Umbilical cord (tissue), 2 donors: ENCODE measurements around the gene NGB. TPM values are rescaled to one million over a fixed set of nuclear protein-coding genes. Genes with fewer than 3 reads are reported as not detected.

Experiments
- DNase-seq: peaks from one replicate; pipeline ENCODE4 v3.0.0-alpha.2; 2015; ENCODE audit warnings: low spot score
- total RNA-seq: library from RNA; depleted of rRNA; stranded (reverse); fragments of >200 nt; gene quantifications from one replicate; pipeline ENCODE4 v1.2.3, GENCODE V29; 2014; ENCODE audit warnings: low replicate concordance; ENCODE audit not compliant: insufficient read depth

Gene NGB
- total RNA-seq, 1 donor from 2014 or later, result not detected

DNA sequence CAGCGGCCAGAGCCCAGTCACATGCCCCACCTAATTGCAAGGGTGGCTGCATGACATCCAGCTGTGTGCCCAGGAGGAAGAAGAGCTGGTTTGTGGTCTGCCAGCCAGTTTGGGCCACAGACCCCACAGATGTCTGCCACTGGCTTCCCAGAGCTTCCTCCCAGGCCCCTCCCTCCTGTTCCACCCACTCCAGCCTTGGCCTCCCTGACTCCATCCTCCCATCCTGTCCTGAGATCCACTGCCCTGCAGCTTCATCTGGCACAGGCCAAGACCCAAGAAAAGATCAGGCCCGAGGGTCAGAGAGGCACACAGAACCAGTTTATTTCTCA lies 5.9 kb downstream of the NGB start:
- DNase-seq, result no peak

DNA sequence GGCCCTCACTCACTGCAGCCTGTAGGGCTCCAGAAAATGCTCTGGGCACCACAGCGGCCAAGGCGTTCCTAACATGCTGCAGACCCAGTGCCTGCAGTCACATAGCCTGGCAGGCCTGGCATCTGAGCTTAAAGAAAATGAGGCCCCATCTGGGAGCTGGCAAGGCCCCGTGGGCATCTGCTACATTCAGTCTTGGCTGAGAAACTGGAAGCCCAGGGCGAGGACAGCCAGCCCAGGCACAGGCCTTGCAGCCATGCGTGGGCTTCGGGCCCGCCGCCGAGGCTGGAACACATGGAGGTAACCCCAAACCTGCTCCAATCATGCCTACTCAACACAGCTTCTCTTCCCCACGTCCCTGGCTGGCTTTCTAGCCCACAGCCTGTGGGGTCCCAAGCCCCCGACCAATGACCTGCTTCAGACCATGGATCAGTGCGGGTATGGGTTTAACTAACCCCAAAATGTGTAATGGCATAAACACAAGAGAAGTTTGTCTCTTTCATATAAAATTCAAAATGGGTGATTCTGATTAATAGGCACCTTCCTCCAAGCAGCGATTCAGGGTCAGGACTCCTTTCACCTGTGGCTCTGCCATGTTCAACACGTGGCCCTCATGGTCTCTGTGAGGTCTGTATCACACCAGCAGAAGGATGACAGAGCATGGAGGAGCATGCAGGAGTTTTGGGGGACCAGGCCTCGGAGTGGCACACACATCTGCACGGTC lies 6.4 kb downstream of the NGB start:
- DNase-seq, result no peak

DNA sequence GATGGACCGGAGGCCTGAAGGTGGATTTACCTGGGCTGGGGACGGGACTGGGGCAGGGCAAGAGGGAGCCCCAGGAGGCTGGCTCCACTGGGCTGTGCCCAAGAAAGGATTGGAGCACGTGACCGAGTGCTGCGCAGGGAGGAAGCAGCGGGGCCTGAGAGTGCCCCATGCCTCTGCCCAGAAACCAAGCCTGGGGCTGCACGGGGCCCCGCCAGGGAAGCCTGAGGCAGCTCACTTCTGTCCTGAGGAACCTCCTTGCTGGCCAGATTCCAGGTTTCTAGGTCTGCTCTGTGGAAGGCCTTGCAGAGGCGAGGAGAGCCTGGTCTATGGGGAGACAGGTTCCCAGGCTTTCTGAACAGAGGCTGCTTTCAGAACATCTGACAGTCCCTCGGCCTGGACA lies 10.4 kb downstream of the NGB start:
- peak; percentile 81 for DNase-seq

DNA sequence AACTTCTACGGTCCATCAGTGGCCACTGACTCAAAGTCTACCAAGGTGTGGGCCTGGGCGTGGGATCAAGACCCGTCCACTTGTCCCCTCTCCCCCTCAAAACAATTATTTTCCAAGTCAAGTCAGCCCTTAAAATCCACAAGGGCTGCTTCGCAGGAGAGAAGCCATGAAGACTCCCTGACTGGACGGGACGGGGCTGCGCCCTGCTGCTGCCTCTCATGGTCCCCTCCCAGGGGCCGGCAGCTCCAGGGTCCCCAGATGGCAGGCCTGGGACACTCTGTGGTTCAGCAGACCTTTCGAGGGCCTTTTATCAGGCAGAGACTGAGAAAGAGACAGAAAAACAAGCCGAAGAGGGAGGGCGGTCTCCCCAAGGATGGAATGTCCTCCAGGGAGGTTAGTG lies 10.8 kb downstream of the NGB start:
- no peak for DNase-seq

DNA sequence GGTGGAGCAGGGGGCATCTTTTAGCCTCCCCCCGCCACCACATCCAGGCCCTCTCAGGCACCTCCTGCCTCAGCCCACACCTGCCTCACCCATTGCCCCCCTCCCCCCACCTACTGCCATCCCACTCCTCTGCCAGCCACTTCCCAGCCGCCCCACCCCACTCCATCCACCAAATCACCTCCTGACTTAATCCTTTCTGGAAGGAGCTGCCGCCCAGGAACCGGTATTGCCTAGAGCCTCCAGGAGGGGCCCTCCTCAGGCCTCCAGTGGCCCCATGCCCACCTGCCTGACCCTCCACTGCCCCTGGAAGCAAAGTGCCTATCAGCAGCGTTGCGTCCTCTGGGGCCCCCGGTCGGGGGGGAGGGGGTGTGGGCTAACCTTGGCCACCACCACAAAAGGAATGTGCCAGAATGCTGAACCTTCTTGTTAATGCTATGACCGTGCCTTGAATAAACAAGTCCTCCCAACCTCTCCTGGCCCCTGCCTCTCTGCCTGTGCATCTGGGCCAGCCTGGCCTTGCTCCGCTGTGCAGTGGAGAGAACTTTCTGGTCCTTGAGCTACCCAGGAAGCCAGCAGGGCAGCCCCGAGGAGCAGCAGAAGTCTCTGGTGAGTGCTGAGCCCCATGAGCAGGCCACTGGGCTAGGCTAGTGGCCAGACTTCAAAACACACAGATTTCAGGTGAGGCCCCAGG lies 11.8 kb downstream of the NGB start:
- no peak for DNase-seq

DNA sequence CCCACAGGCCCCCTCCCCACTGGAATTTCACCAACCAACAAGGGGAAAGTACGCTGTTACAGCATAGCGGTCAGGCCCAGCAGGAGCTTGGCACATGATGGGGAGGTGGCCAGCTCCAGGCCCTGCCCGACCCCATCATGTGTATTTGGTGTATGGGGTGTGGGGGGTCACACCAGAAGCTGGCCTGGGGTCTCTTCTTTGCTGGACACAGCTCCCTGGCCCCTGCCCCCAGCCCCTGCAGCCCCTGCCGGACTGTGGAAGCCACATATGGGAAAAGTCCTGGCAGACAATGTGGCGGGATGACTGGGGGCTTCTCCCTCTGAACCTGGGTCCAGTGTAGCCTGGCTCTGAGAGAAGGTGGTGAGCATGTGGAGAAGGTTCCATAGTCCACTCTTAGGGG lies 12.4 kb downstream of the NGB start:
- no peak for DNase-seq

DNA sequence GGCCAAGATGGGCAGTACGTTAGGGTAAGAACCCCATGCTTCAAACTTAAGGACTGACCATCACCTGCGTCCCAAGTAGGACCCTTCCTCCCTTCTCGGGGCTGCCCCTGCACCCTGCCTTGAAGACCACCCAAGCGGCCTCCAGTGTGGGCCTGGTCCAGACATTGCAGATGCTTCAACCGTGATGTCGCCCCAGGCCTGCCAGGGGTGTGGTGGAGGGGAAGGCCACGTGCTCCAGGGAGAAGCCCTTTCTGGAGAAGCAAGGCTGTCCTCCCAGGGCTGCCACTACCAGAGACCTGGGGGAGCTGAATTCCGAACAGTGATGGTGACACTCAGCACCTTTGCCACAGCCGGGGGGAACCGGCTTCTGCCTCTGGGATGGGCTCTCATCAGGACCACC lies 13.3 kb downstream of the NGB start:
- no peak for DNase-seq

DNA sequence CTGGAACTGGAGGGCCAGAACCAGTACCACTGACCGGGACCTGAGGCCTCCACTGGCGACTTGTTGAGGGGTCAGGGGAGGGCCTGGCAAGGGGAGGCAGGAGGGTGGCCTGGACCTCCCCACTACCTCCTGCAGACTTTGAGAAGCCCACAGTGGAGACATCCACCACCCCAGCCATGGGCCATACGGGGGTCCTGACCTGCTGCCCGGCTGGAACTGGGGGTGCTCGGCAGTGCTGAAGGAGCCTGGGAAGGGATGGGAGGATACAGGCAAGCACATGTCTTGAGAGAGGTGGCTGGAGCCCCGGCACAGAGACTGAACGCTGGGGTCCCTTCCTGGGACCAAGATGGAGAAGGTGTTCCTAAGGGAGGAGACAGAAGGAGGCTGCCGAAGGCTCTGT lies 14.3 kb downstream of the NGB start:
- no peak for DNase-seq

DNA sequence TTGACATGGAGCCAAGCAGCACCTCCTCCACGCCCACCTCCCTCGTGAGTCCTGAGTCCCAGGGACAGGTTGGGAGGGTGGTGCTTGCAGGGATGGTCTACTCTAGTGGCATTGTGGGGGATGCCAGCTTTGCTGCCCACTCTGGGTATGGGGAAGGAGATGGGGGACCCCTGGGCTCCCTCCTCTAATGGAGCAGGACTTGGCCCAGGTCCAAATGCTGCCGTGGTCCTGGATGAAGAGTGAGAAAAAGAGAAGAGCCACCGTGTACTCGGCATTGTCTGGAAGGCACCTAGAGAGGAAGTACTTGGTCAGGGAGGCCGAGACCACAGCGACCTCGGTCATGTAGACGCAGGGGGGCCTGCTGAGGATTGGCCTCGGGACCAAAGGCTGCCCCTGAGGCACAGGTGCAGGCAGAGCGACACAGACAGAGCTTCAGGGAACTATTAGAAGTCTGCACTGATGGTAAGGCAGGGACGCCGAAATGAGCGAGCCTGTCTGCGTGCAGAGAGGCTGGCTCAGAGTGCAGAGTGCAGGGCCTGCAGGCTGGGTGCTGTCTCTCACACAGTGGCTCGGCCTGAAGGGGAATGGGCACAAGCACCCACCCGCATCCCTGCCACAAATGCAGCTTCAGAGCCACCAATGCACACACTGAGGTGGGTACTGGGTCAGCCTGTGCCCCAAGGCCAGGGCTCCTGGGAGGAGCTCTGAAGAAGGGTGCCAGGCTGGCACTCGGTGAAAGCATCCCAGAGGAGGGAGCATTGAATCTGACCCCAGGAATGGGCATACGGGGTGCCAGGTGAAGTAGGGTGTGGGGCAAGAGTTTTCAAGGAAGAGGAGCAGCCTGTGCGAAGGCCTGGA lies 17.4 kb downstream of the NGB start:
- no peak for DNase-seq

DNA sequence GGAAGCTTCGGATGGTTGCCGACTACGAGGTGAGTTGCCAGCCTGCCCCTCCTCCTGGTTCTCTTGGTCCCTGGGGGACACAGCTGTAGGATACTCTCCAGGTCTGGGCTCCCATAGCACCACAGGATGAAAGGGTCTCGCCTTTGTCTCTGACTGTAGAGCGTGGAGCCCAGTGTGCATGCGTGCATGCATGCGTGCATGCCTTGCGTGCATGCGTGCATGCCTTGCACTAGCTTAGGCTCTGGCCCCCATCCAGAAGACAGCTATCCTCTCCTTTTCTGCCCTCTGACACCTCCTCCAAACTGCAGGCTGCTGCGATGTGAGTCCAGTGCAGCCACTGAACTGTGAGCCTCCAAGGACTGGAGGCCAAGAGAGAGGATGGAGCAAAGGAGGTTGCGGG lies 19.1 kb downstream of the NGB start:
- DNase-seq, result no peak

DNA sequence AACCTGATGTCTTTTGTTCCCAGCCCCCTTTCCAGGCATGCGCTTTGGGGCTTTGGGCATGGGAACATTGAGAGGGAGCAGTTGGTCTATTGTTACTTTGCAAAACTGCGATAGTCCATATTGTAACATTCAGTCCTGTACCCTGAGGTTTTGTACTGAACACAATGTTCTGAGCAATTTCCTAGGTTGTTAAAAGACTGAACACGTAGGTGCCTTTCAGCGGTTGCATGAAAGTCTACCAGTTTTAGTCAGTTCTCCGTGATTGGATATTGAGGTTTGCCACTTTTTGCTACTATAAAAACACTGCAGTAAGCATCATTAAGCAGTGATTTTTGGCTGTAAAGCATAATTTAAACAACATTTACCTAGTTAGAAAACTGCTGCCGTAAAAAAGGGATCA lies 20.1 kb downstream of the NGB start:
- DNase-seq, result no peak

DNA sequence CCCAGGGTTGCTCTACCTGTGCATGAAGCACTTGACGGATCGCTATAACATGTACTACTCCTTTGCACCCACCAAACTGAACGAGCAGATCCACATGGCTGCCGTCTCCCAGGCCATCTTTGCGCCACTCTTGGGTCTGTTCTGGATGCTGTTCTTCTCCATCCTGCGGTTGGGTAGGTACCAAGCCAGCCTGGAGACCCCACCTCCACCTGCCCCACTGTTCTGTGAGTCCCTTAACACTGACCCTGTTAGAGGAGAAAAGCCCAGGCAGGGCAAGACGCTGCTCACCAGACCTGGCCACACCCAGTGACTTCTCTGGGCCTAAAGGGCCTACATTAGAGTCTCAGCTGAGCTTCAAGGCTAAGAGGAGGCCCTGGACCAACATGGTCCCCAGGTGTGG lies 21.7 kb downstream of the NGB start:
- no peak for DNase-seq

DNA sequence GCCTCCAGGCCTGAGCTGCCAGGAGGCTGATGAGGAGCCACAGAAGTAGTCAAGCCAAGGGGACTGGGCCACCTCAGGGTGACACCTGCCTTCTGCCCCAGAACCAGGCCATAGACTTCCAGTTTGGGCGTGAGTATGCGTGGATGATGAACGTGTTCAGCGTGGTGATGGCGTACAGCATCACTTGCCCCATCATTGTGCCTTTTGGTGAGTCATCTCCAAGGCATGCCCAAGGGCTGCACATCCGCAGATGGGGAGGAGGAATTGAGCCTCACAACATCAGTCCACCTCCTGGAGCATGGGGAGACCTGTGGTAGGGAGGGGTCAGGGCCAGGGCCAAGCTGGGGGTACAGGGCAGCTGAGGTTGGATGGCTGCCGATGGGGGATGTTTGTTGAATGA lies 22.3 kb downstream of the NGB start:
- DNase-seq, result no peak

DNA sequence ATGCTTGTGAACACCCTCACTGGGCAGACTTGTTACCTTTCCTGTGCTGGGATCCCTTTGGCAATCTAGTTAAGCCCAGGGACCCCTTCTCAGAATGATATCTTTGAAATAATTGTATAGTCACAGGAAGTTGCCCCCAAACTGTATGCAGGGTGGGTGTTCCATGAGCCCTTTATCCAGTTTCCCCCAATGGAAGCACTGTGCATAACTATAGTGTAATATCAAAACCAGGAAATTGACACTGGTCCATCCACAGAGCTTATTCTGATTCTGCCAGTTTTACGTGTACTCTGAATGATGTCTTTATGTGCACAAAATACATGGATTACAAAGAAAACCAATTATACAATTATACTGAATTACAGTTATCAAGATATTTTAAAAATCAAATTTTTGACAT lies 24.2 kb downstream of the NGB start:
- no peak for DNase-seq

DNA sequence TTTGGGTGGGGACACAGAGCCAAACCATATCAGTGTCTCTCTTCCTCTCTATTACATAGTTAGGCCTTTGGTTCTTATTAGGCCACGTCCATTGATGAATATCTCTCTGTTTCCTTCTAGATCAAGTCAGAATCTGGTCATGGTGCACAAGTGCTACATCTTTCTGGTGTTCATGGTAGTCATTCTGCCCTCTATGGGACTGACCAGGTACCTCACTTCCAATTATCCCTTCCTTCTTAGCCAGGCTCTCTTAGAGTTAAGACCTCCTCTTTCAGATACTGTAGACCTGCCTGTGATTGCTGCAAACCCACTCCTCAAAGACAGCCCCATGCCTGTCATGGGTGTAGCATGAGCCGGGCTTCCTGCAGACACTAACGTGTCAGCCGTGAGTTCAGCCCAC lies 25.2 kb downstream of the NGB start:
- DNase-seq, result no peak

DNA sequence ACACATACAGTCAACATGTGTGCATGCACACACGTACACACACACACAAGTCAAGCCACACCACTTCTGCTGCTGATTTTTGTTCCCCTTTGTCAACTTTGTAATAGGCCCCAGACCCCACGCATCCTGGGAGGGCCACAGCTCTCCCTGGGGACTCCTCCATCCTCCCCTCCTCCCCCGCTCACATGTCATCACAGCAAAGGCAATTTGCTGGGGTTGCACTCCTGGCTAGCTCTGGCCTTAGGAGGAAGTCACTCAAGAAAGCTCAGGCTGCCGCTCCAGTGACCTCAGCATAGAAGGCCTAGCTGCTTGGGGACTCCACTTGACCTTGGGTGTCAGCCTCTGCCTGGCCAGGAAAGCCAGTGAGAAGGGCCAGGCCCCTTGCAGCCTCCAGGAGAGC lies 27.2 kb downstream of the NGB start:
- DNase-seq, result no peak

DNA sequence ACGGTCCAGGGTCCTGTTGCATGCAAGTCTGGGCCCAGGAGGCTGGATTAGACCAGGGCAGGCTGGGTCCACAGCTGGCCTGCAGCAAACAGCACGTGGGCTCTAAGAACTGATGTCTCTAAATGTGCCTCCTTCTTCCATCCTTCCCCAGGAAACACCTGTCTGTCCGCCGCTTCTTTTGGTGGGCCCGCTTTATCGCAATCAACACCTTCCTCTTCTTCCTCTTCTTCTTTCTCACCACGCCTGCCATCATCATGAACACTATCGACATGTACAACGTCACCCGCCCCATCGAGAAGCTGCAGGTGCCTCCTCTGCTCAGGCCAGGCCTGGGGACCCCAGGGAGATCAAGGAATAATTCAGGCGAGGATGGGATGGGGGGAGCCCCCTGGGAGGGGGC lies 28.3 kb downstream of the NGB start:
- no peak for DNase-seq

DNA sequence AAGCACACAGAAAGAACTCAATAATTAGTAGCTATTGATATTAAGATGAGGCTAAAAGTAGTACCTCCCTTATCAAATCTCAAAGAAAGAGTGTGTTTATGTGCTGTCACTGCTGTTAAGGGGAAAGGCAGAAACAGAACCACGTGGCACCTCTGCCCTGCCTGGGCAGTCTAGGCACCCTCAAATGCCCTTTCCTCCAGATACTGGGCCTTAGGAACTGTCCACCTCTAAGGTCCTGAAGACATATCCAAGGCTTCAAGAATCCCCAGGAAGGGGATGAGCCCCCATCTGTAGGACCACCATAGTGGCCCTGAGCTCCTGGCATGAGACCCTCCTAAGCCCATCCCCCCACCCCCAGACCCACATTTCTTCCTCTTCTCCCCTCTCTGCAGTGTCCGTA lies 29.1 kb downstream of the NGB start:
- no peak for DNase-seq

DNA sequence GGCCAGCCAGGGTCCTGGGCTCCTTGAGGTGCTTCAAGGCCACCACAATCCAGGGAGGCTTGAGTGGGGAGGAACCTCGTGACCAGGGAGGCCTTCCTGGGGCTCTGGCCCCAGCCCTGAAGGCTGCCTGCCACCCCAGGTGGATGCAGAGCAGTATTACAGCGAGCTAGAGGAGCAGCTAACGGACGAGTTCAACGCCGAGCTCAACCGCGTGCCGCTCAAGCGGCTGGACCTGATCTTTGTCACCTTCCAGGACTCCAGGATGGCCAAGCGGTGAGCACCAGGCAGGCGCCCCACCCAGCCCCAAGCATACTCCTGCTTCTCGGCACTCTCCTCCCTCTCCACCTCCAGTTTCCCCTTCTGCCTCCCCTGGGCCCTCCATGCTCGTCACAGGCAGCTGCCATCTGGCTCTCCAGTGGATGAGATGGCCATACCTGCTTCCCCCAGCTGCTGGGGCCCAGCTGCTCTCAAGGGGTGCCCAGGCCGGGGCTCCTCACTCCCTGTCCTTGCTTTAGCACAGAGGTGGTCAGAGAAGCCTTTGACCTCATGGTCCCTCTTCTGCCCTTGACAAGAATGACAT lies 30.6 kb downstream of the NGB start:
- no peak for DNase-seq

DNA sequence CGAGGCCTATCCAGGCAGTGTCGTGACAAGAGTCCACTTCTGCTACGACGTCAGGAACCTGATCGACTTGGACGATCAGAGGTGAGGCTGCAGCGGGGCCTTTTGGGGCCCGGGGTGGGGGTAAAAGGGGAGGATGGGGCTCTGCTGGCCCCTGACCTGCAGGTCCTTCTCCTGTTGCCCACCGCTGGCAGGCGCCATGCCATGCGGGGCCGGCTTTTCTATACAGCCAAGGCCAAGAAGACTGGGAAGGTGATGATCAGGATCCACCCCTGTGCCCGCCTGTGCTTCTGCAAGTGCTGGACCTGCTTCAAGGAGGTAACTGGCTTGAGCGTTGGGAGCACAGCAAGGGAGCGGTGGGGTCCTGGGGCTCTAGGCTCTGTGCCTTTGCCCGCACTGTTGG lies 31.6 kb downstream of the NGB start:
- DNase-seq, result no peak

DNA sequence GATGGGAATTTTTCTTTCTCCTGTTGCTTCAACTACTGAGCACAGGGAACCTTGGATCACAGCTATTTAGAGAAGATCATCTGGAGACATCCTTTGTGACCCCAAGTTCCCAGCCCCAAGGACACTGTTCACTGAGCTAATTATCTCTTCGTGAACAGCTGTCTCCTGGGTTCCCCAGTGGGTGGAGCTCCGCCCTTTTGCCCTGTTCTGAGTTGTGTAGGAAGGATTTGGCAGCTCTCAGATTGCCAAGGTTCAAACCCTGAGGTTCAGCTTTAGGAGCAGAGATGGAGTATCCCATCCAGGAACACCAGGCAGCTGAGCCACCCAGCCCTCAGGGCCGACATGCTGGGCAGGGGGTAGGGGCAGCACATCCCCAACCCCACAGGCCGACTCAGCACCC lies 32.0 kb downstream of the NGB start:
- DNase-seq, result no peak

DNA sequence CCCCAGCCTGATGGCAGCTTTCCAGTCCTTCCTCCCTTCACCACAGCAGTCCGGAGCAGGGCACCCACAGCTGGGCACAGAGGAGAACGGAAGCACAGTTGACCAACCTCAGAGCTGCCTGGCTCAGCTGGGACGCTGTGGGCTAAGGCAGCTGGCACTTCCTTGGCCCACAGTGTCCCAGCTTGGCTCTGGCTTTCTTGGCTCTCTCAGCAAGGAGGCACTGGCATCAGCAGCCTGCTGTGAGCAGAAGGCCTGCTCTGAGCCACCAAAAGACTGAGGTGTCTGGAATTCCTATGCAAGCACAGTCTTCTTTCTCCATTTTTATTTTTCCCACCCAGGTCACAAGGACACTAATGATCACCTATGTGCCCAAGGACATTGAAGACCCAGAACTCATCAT lies 32.6 kb downstream of the NGB start:
- DNase-seq, result no peak

DNA sequence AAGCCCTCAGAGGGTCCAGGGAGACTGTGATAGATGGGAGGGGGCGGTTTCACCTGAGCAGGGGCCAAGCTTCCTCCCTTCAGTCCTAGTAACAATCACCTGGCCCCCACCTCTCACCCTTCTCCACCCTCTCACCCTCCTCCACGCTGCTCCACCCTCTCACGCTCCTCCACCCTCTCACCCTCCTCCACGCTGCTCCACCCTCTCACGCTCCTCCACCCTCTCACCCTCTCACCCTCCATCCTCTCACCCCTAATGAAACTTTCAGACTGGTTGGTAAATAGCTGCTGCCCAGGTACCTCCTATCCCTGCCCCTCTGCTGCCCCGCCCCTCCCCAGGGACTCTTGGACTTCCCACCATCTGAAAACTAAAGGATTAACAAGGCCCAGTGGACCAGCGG lies 34.2 kb downstream of the NGB start:
- no peak for DNase-seq
